Stimulated activated naive B cell treated with anti-CD40 and anti-IgM and Interleukin-4, amounts not matched to agents 10 μg/mL and 1 μg/mL and 100 μg/mL, for 72 hours (primary cell): ENCODE results near the gene HLTF.

Experiments used
- ATAC-seq, 2 donors: fragments of 150-1000 bp; cut with Tn5 transposase; replicated peaks; 2 replicates each; pipeline ENCODE4 v1.10.0; 2021; ENCODE audit warnings: moderate library complexity in 1 of 2
- DNase-seq: peaks from one replicate; pipeline ENCODE4 v3.0.0; 2021
- H3K27ac Mint-ChIP-seq: one replicate; pipeline ENCODE4 v1.8.0; 2022; ENCODE audit warnings: mild to moderate bottlenecking, mixed read lengths
- H3K27me3 Mint-ChIP-seq, 2 donors: one replicate each; pipeline ENCODE4 v1.8.0; 2022; ENCODE audit warnings: mixed read lengths in 2 of 2
- H3K36me3 Mint-ChIP-seq, 2 donors: one replicate each; pipeline ENCODE4 v1.8.0; 2022; ENCODE audit warnings: mixed read lengths in 2 of 2, mild to moderate bottlenecking in 1 of 2
- H3K4me1 Mint-ChIP-seq, 2 donors: one replicate each; pipeline ENCODE4 v1.8.0; 2022; ENCODE audit warnings: mixed read lengths in 2 of 2, mild to moderate bottlenecking in 1 of 2
- H3K4me3 Mint-ChIP-seq, 2 donors: one replicate each; pipeline ENCODE4 v1.8.0; 2022; ENCODE audit warnings: mild to moderate bottlenecking in 2 of 2, mixed read lengths in 2 of 2, moderate library complexity in 1 of 2
- H3K9me3 Mint-ChIP-seq, 2 donors: one replicate each; pipeline ENCODE4 v1.8.0; 2022; ENCODE audit warnings: mixed read lengths in 2 of 2, mild to moderate bottlenecking in 1 of 2

The HLTF gene

DNA sequence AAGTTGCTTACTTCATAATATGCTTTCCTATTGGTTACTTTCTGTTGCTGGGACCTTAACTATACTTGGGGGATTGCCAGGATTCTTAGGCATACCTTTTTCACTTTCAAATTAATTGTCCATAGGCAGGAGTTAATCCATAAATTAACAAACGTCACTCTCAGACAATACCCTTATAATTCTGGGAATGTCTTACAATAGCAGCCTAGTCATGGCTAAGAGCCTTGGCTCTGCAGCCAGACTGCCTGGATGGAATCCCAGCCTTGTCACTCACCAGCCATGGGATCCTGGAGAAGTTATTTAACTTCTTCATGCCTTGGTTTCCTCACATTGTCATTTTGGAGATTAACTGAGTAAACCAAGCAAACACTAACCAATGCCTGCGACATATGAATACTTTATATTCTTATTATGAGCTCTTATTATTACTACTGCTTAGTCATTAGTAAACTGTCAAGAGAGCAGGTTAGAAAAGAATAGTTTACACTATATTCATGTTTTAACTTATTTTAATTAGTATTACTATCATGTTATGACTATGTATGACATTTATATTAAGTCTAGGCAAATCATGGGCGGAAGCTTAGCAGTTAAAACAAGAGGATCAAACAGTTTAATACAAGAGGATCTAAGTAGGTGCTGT lies 66.0 kb downstream of the HLTF start:
- Mint-ChIP-seq H3K9me3 (peaks cover 3 to 7% of the 10 kb centered on the region in 2 donors), H3K27ac (no peak overlapping the region), H3K36me3 (peaks cover 43 to 57% of the 10 kb centered on the region in 2 donors), H3K4me3 (no peak overlapping the region), H3K27me3 (no peaks in the 10 kb centered on the region), H3K4me1 (no peaks in the 10 kb centered on the region)
- DNase-seq (no peak), ATAC-seq (no peak)

DNA sequence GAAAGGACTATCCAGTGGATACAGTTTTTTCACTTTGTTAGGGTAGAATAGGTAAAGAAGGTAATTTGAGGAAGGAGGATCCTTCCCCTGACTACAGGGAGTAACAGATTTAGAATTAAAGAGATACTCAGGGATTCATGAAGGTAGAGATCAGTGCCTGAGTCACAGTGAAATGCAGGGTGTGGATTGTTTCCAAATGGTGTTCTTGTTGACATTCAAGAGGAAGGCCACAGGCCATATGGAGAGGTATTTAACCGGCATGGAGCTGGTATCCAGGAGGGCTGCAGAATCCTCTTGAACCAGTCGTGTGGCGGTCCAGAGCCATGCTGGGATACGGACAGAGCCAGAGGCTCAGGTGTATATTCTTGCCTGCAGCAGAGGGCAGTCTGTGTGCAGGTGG lies 66.8 kb downstream of the HLTF start:
- H3K27ac Mint-ChIP-seq, result no peak overlapping the region
- ATAC-seq (no peak), DNase-seq (no peak)
- H3K9me3 Mint-ChIP-seq, result peaks cover 1 to 2% of the 10 kb centered on the region in 2 donors
- H3K36me3 Mint-ChIP-seq, result peaks cover 41 to 55% of the 10 kb centered on the region in 2 donors
- H3K27me3 Mint-ChIP-seq, result no peaks in the 10 kb centered on the region
- no peaks in the 10 kb centered on the region for H3K4me1 Mint-ChIP-seq
- no peak overlapping the region for H3K4me3 Mint-ChIP-seq

DNA sequence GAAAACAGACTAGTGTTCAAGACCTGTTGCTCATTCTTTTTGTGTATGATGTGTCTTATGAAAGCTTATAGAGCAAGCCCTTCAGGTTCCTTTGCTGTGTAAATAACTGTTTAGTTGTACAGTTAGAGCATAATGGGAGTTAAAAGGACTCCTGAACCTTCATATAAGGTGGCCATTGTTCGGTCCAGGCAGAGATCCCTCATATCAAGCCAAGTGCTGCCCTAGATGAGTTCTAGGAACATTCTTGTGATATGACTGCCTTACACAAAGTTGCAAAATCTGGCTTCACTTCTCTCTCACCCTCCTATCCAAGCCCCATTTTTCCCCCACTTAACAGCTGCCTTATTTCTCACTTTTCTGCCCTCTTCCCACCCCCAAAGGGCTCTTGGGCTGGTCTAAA lies 68.1 kb downstream of the HLTF start:
- no peak for DNase-seq
- H3K9me3 Mint-ChIP-seq, result peaks cover 0 to 2% of the 10 kb centered on the region in 2 donors
- H3K4me3 Mint-ChIP-seq, result no peak overlapping the region
- no peaks in the 10 kb centered on the region for H3K27me3 Mint-ChIP-seq
- no peaks in the 10 kb centered on the region for H3K4me1 Mint-ChIP-seq
- peaks cover 37 to 51% of the 10 kb centered on the region in 2 donors for H3K36me3 Mint-ChIP-seq
- ATAC-seq, result no peak
- H3K27ac Mint-ChIP-seq, result no peak overlapping the region

DNA sequence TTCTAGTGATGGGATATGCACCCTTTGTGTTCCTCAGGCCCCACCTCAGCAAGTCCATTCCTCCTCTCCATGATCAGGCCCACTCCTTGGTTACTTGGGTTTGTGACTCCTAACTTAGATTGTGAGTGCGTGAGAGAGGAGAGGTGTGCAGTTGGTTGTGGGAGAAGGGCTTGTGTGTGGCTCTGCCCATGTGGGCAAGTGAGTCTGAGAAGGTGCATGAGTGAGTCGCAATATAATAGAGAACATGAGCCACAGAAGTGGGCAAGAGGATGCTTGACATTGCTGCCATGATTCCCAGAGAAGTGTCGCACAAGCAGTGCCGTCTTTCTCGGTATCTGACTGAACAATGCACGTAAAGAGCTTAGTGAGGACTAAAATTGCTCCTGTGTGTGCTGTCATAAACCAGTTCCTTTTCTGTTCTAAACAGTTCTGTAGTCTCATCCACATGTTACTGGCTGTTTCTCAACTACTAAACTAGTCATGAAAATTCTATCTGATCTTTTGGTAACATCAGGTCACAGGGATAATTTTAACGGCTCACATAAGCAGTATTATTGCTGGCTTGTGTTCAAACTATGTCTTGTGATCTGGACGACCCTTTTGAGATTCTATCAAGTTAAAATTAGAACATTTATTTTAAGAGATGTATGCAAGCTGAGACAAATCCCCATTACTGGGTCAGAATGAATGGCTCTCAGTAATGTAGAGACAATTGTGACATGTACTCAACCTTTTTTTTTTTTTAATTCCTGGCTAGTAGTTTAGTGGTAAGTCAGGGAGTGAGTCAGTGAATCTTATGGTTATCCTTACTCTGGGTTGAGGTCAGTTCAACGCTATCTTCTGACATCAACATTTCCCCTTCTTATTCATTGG lies 69.4 kb downstream of the HLTF start:
- H3K4me1 Mint-ChIP-seq, result no peaks in the 10 kb centered on the region
- H3K4me3 Mint-ChIP-seq, result no peak overlapping the region

GRCh38 chr3:149016242-149016641 lies 70.1 kb downstream of the HLTF start:
- no peak overlapping the region for H3K27ac Mint-ChIP-seq

More for the DNA sequence above, 69.4 kb downstream of the HLTF start:
- Mint-ChIP-seq H3K27ac (no peak overlapping the region), H3K9me3 (peaks cover 0 to 2% of the 10 kb centered on the region in 2 donors), H3K27me3 (no peaks in the 10 kb centered on the region), H3K36me3 (peaks cover 39 to 48% of the 10 kb centered on the region in 2 donors)
- no peak for ATAC-seq
- DNase-seq, result no peak

GRCh38 chr3:149015393-149015792 lies 70.9 kb downstream of the HLTF start:
- Mint-ChIP-seq H3K9me3 (peaks cover 0 to 2% of the 10 kb centered on the region in 2 donors), H3K27me3 (no peaks in the 10 kb centered on the region), H3K4me1 (no peaks in the 10 kb centered on the region), H3K36me3 (peaks cover 39 to 51% of the 10 kb centered on the region in 2 donors), H3K27ac (no peak overlapping the region), H3K4me3 (no peak overlapping the region)
- ATAC-seq, result no peak
- no peak for DNase-seq

More at GRCh38 chr3:149016242-149016641, 70.1 kb downstream of the HLTF start:
- Mint-ChIP-seq H3K4me1 (no peaks in the 10 kb centered on the region), H3K27me3 (no peaks in the 10 kb centered on the region), H3K4me3 (no peak overlapping the region), H3K9me3 (peaks cover 0 to 2% of the 10 kb centered on the region in 2 donors), H3K36me3 (peaks cover 41 to 51% of the 10 kb centered on the region in 2 donors)
- DNase-seq (no peak), ATAC-seq (no peak)

- no peak for DNase-seq
- ATAC-seq, result no peak
- Mint-ChIP-seq H3K27ac (peak overlapping the region; percentile 20), H3K9me3 (peaks cover 0 to 2% of the 10 kb centered on the region in 2 donors), H3K4me1 (no peaks in the 10 kb centered on the region), H3K36me3 (peaks cover 36 to 48% of the 10 kb centered on the region in 2 donors), H3K27me3 (no peaks in the 10 kb centered on the region), H3K4me3 (no peak overlapping the region)
Measured at GRCh38 chr3:149013726-149014125, 72.6 kb downstream of the HLTF start.

GRCh38 chr3:149011676-149012075 lies 74.7 kb downstream of the HLTF start:
- H3K4me1 Mint-ChIP-seq, result no peaks in the 10 kb centered on the region
- no peak overlapping the region for H3K27ac Mint-ChIP-seq
- H3K27me3 Mint-ChIP-seq, result no peaks in the 10 kb centered on the region
- H3K36me3 Mint-ChIP-seq, result peaks cover 50 to 57% of the 10 kb centered on the region in 2 donors
- no peak overlapping the region for H3K4me3 Mint-ChIP-seq
- DNase-seq (no peak), ATAC-seq (no peak)
- H3K9me3 Mint-ChIP-seq, result peaks cover 0 to 2% of the 10 kb centered on the region in 2 donors

GRCh38 chr3:149010966-149011365 lies 75.4 kb downstream of the HLTF start:
- ATAC-seq (no peak), DNase-seq (no peak)
- peaks cover 45 to 52% of the 10 kb centered on the region in 2 donors for H3K36me3 Mint-ChIP-seq
- peaks cover 0 to 2% of the 10 kb centered on the region in 2 donors for H3K9me3 Mint-ChIP-seq
- no peak overlapping the region for H3K4me3 Mint-ChIP-seq
- no peak overlapping the region for H3K27ac Mint-ChIP-seq
- H3K4me1 Mint-ChIP-seq, result no peaks in the 10 kb centered on the region
- no peaks in the 10 kb centered on the region for H3K27me3 Mint-ChIP-seq

DNA sequence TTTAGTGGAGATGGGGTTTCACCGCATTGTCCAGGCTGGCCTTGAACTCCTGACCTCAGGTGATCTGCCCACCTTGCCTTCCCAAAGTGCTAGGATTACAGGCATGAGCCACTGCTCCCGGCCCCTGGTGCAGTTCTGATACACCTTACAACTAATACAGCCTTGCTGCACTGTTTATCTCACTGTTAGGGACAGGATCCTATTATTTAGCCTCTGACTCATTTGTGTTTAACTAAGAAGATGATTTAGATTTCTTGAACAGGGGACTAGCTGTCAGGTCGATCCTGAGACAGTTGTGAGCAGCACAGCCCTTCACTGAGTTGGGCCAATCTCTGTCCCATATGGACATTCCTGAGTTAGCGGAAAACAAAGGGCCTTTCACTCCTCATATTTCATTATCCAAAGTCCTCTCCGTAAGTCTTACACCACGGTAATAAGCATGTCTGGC lies 75.8 kb downstream of the HLTF start:
- Mint-ChIP-seq H3K4me1 (no peaks in the 10 kb centered on the region), H3K4me3 (no peak overlapping the region), H3K9me3 (peaks cover 0 to 2% of the 10 kb centered on the region in 2 donors), H3K27me3 (no peaks in the 10 kb centered on the region), H3K36me3 (peaks cover 43 to 48% of the 10 kb centered on the region in 2 donors), H3K27ac (no peak overlapping the region)
- DNase-seq, result no peak
- no peak for ATAC-seq

DNA sequence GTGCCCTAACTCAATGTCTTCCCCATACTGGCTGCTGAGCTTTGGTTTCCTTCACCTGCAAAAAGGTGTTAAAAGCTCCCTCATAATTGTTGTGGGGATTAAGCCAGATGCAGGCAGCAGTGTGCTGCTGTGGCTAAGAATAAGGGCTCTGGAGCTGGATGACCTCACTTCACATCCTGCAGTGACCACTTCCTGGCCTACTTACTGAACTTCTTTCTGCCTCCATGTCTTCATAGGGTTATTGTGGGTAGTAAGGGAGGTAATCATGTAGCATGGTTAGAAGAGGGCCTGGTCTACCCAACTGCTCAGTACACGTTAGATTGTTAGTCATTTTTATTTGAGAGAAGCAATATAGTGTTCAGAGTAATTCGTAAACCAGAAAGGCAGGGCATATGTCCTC lies 76.6 kb downstream of the HLTF start:
- DNase-seq, result no peak
- no peak for ATAC-seq
- Mint-ChIP-seq H3K4me1 (no peaks in the 10 kb centered on the region), H3K27ac (no peak overlapping the region), H3K27me3 (no peaks in the 10 kb centered on the region), H3K4me3 (no peak overlapping the region), H3K9me3 (peaks cover 0 to 2% of the 10 kb centered on the region in 2 donors), H3K36me3 (peaks cover 36 to 42% of the 10 kb centered on the region in 2 donors)

DNA sequence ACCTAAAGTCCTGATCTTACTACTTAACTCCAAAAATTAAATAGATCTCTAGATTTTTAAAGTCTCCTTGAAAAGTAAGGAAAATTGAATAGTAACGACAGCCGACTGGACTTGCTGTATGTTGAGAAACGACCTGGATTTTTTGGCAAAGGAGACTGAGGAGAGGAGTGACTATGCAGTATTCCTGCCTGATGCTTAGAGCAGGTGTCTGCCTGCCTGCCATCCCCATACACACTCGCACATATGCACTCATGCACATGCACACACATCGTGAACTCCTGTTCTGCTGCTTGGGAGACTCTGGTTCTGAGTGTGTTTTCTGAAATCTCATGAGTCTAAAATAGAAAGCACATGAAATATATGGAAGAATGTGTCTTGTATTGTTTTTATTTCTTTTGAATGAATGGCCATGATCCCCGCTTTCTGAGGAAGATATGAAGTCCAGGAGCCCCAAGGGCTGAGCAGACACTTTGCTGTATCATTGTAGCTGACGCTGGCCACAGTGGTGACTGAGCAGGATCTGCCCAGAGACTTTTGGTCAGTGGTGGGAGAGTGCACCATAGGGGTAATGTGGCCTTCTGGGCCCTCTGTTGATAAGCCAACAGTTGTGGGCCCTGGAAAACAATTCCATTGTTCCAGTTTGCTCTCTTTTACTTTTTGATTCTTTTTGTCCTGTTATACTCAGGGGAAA lies 78.6 kb downstream of the HLTF start:
- no peaks in the 10 kb centered on the region for H3K9me3 Mint-ChIP-seq
- no peak for ATAC-seq
- H3K27me3 Mint-ChIP-seq, result no peaks in the 10 kb centered on the region
- H3K27ac Mint-ChIP-seq, result no peak overlapping the region
- peaks cover 27 to 39% of the 10 kb centered on the region in 2 donors for H3K36me3 Mint-ChIP-seq
- H3K4me1 Mint-ChIP-seq, result peaks cover 3 to 8% of the 10 kb centered on the region in 2 donors
- DNase-seq, result no peak
- no peak overlapping the region for H3K4me3 Mint-ChIP-seq

- no peaks in the 10 kb centered on the region for H3K27me3 Mint-ChIP-seq
- no peak overlapping the region for H3K4me3 Mint-ChIP-seq
- no peaks in the 10 kb centered on the region for H3K9me3 Mint-ChIP-seq
- H3K27ac Mint-ChIP-seq, result no peak overlapping the region
- no peak for ATAC-seq
- no peak for DNase-seq
- peaks cover 3 to 8% of the 10 kb centered on the region in 2 donors for H3K4me1 Mint-ChIP-seq
- H3K36me3 Mint-ChIP-seq, result peaks cover 29 to 36% of the 10 kb centered on the region in 2 donors
Measured at GRCh38 chr3:149005416-149005815, 80.9 kb downstream of the HLTF start.

- no peaks in the 10 kb centered on the region for H3K9me3 Mint-ChIP-seq
- H3K27me3 Mint-ChIP-seq, result no peaks in the 10 kb centered on the region
- peaks cover 33 to 40% of the 10 kb centered on the region in 2 donors for H3K36me3 Mint-ChIP-seq
- peaks cover 3 to 8% of the 10 kb centered on the region in 2 donors for H3K4me1 Mint-ChIP-seq
- ATAC-seq, result no peak
- no peak overlapping the region for H3K27ac Mint-ChIP-seq
- DNase-seq, result no peak
- no peak overlapping the region for H3K4me3 Mint-ChIP-seq
Measured at GRCh38 chr3:149004622-149005021, 81.7 kb downstream of the HLTF start.
